GM23338 (cell line): ENCODE data around the gene UNC45A. TPM values are rescaled to one million over a fixed set of nuclear protein-coding genes. Genes with fewer than 3 reads are reported as not detected.
"Not testable (repeated sequence)": the region's sequence is repeated elsewhere in the genome, so short reads cannot be mapped to it uniquely, and the experiment has no call there.

Experiments
- ATAC-seq: fragments of 200-7000 bp; cut with Tn5 transposase; 3 replicates; pipeline ENCODE4 v1.9.1; 2020
- DNase-seq: peaks from one replicate; pipeline ENCODE4 v3.0.0-alpha.2; 2015; ENCODE audit warnings: low spot score
- H2AFZ ChIP-seq: fragments of 200-600 bp; sonication (generic); 2 replicates; pipeline ENCODE4 v1.8.0; 2016; ENCODE audit warnings: antibody characterized with exemption, mild to moderate bottlenecking, moderate library complexity
- H3F3A ChIP-seq: fragments of 200-600 bp; sonication (generic); replicated peaks from 2 replicates; pipeline ENCODE4 v1.8.0; 2017; ENCODE audit warnings: antibody characterized with exemption, mixed run types, low read depth
- H3K27ac ChIP-seq: fragments of 200-600 bp; sonication (generic); 2 replicates; pipeline ENCODE4 v1.6.1; 2016; ENCODE audit warnings: low read depth
- H3K27me3 ChIP-seq: fragments of 200-600 bp; sonication (generic); 2 replicates; pipeline ENCODE4 v1.8.0; 2016; ENCODE audit warnings: mild to moderate bottlenecking, mixed run types, moderate library complexity; ENCODE audit not compliant: insufficient read depth
- H3K36me3 ChIP-seq: fragments of 200-600 bp; sonication (generic); 2 replicates; pipeline ENCODE4 v1.8.0; 2016; ENCODE audit warnings: mild to moderate bottlenecking; ENCODE audit not compliant: insufficient read depth
- H3K4me1 ChIP-seq: fragments of 200-600 bp; sonication (generic); 2 replicates; pipeline ENCODE4 v1.8.0; 2016; ENCODE audit warnings: mild to moderate bottlenecking, moderate library complexity; ENCODE audit not compliant: insufficient read depth
- H3K4me2 ChIP-seq: fragments of 200-600 bp; sonication (generic); 2 replicates; pipeline ENCODE4 v1.7.1; 2017; ENCODE audit warnings: mixed run types
- H3K4me3 ChIP-seq: fragments of 200-600 bp; sonication (generic); 2 replicates; pipeline ENCODE4 v1.6.1; 2016; ENCODE audit warnings: mixed run types
- H3K79me2 ChIP-seq: fragments of 200-600 bp; sonication (generic); replicated peaks from 2 replicates; pipeline ENCODE4 v1.8.0; 2017; ENCODE audit warnings: mild to moderate bottlenecking; ENCODE audit not compliant: insufficient read depth
- H3K9me2 ChIP-seq: fragments of 200-600 bp; sonication (generic); 2 replicates; pipeline ENCODE4 v1.8.0; 2017; ENCODE audit not compliant: insufficient read depth
- H4K20me1 ChIP-seq: fragments of 200-600 bp; sonication (generic); replicated peaks from 2 replicates; pipeline ENCODE4 v1.8.0; 2017; ENCODE audit warnings: mild to moderate bottlenecking; ENCODE audit not compliant: insufficient read depth
- H3K27ac Mint-ChIP-seq: 2 replicates; pipeline ENCODE4 v1.8.0; 2020; ENCODE audit warnings: inconsistent platforms, mild to moderate bottlenecking, moderate library complexity, mixed read lengths
- H3K27me3 Mint-ChIP-seq: 3 replicates; pipeline ENCODE4 v1.8.0; 2022; ENCODE audit warnings: low read depth, mild to moderate bottlenecking, moderate library complexity, mixed read lengths, inconsistent platforms; ENCODE audit not compliant: insufficient read depth, poor library complexity
- H3K36me3 Mint-ChIP-seq: 3 replicates; pipeline ENCODE4 v1.8.0; 2021; ENCODE audit warnings: low read depth, mild to moderate bottlenecking, inconsistent platforms, moderate library complexity, mixed read lengths
- H3K4me1 Mint-ChIP-seq: 3 replicates; pipeline ENCODE4 v1.8.0; 2020; ENCODE audit warnings: mild to moderate bottlenecking, inconsistent platforms, mixed read lengths
- H3K4me3 Mint-ChIP-seq: 3 replicates; pipeline ENCODE4 v1.8.0; 2021; ENCODE audit warnings: moderate library complexity, mild to moderate bottlenecking, inconsistent platforms, mixed read lengths
- H3K9me3 Mint-ChIP-seq: 3 replicates; pipeline ENCODE4 v1.8.0; 2020; ENCODE audit warnings: moderate library complexity, mild to moderate bottlenecking, inconsistent platforms, mixed read lengths
- CREB1 ChIP-seq: fragments of 250-450 bp; sonication (Bioruptor Pico); IDR thresholded peaks from 2 replicates; pipeline ENCODE4 v1.5.0; 2020; ENCODE audit warnings: low read depth, mild to moderate bottlenecking, moderate library complexity
- ETS1 ChIP-seq: IDR thresholded peaks from 2 replicates; pipeline ENCODE4 v1.6.1; 2016; ENCODE audit warnings: antibody characterized with exemption
- EZH2phosphoT487 ChIP-seq: fragments of 200-600 bp; sonication (generic); IDR thresholded peaks from one replicate; pipeline ENCODE4 v1.8.1; 2018; ENCODE audit warnings: antibody characterized with exemption; ENCODE audit not compliant: unreplicated experiment
- NANOG ChIP-seq: IDR thresholded peaks from 2 replicates; pipeline ENCODE4 v1.6.1; 2016; ENCODE audit warnings: antibody characterized with exemption, borderline replicate concordance
- POLR2AphosphoS5 ChIP-seq: IDR thresholded peaks from 2 replicates; pipeline ENCODE4 v1.6.1; 2016; ENCODE audit warnings: antibody characterized with exemption, low read depth
- REST ChIP-seq: IDR thresholded peaks from one replicate; pipeline ENCODE4 v1.6.1; 2018; ENCODE audit warnings: antibody characterized with exemption; ENCODE audit not compliant: unreplicated experiment
- STAT1 ChIP-seq: IDR thresholded peaks from one replicate; pipeline ENCODE4 v1.6.1; 2016; ENCODE audit warnings: antibody characterized with exemption; ENCODE audit not compliant: unreplicated experiment
- ZNF114 ChIP-seq: fragments of 250-450 bp; sonication (Bioruptor Pico); IDR thresholded peaks from 2 replicates; pipeline ENCODE4 v1.5.0; 2020; ENCODE audit warnings: mild to moderate bottlenecking, moderate library complexity
- ZNF331 ChIP-seq: fragments of 250-450 bp; sonication (Bioruptor Pico); IDR thresholded peaks from 2 replicates; pipeline ENCODE4 v1.5.0; 2020; ENCODE audit warnings: low read depth, mild to moderate bottlenecking, moderate library complexity
- polyA plus RNA-seq: library from polyadenylated mRNA; unstranded; fragments of >200 nt; fragmentation: Nextera tagmentation; extraction: Ambion mirVana; gene quantifications from 2 replicates; pipeline ENCODE4 v1.2.1, GENCODE V29; 2016
- total RNA-seq: library from RNA; depleted of rRNA; stranded (reverse); fragments of >200 nt; shearing (Covaris generic); gene quantifications from 2 replicates; pipeline ENCODE4 v1.2.3, GENCODE V29; 2014

Gene UNC45A
- total and polyA plus RNA-seq, 2 experiments from 2014 or later, result 40.2 to 86.8 TPM

GRCh38 chr15:90921887-90922286 is 13.2 kb upstream of the UNC45A start:
- Histone ChIP-seq H3K9me2 (no peaks in the 10 kb centered on the region), H3K79me2 (no peaks in the 10 kb centered on the region), H3K27me3 (no peaks in the 10 kb centered on the region), H3K4me2 (no peak overlapping the region), H3K4me1 (0 out of 2 replicates have a peak, but pooled peaks cover 6% of the 10 kb centered on the region), H3K27ac (no peak overlapping the region), H3F3A (no peaks in the 10 kb centered on the region), H3K36me3 (no peaks in the 10 kb centered on the region), H4K20me1 (no peaks in the 10 kb centered on the region), H2AFZ (no peak overlapping the region), H3K4me3 (no peak overlapping the region)
- no peak overlapping the region for H3K27ac Mint-ChIP-seq
- no peaks in the 10 kb centered on the region for H3K9me3 Mint-ChIP-seq
- peaks cover 7% of the 10 kb centered on the region for H3K27me3 Mint-ChIP-seq
- ATAC-seq (no peak), DNase-seq (no peak)
- no peak overlapping the region for H3K4me3 Mint-ChIP-seq
- peaks cover 4% of the 10 kb centered on the region; the same call in 2 of the 3 replicates for H3K4me1 Mint-ChIP-seq
- no peak for TF ChIP-seq POLR2AphosphoS5
- TF ChIP-seq EZH2phosphoT487, result no peak
- H3K36me3 Mint-ChIP-seq, result peaks cover 10% of the 10 kb centered on the region; the same call in 2 of the 3 replicates

- H3K36me3 ChIP-seq, H3K4me3 Mint-ChIP-seq, H2AFZ ChIP-seq, H3K4me2 ChIP-seq, H3K9me2 ChIP-seq, H3K27ac ChIP-seq, H3K9me3 Mint-ChIP-seq, H3F3A ChIP-seq, DNase-seq, H3K4me1 ChIP-seq, H3K4me3 ChIP-seq, H3K36me3 Mint-ChIP-seq, H4K20me1 ChIP-seq, H3K27me3 Mint-ChIP-seq, H3K27me3 ChIP-seq, H3K4me1 Mint-ChIP-seq, H3K79me2 ChIP-seq: not testable (repeated sequence)
- peak; percentile 69 for ATAC-seq
- peak overlapping the region; percentile 95 for H3K27ac Mint-ChIP-seq
These were observed 12.3 kb upstream of the UNC45A start for GRCh38 chr15:90922712-90923322.

GRCh38 chr15:90924375-90924774 is 10.7 kb upstream of the UNC45A start:
- peaks cover 4% of the 10 kb centered on the region; the same call in 2 of the 3 replicates for H3K36me3 Mint-ChIP-seq
- peaks cover 2% of the 10 kb centered on the region for H3K27me3 Mint-ChIP-seq
- Histone ChIP-seq H3K27ac (0 out of 2 replicates have a peak overlapping the region, but pooled peaks have one; percentile 2), H3K36me3 (no peaks in the 10 kb centered on the region), H3F3A (no peaks in the 10 kb centered on the region), H3K4me3 (no peak overlapping the region), H3K79me2 (no peaks in the 10 kb centered on the region), H4K20me1 (no peaks in the 10 kb centered on the region), H3K4me1 (0 out of 2 replicates have a peak, but pooled peaks cover 6% of the 10 kb centered on the region), H3K9me2 (no peaks in the 10 kb centered on the region), H2AFZ (no peak overlapping the region), H3K4me2 (no peak overlapping the region), H3K27me3 (no peaks in the 10 kb centered on the region)
- H3K4me3 Mint-ChIP-seq, result no peak overlapping the region
- no peak for ATAC-seq
- no peaks in the 10 kb centered on the region for H3K9me3 Mint-ChIP-seq
- H3K27ac Mint-ChIP-seq, result no peak overlapping the region; the same call in 1 of the 2 replicates
- DNase-seq, result no peak
- peaks cover 4% of the 10 kb centered on the region; the same call in 2 of the 3 replicates for H3K4me1 Mint-ChIP-seq
- no peak for TF ChIP-seq NANOG
- no peak for TF ChIP-seq ETS1
- TF ChIP-seq CREB1 (CRISPR knock-in tag), result no peak
- no peak for TF ChIP-seq STAT1
- TF ChIP-seq REST, result no peak
- TF ChIP-seq ZNF331 (CRISPR knock-in tag), result no peak
- TF ChIP-seq EZH2phosphoT487, result no peak
- no peak for TF ChIP-seq ZNF114 (CRISPR knock-in tag)
- no peak for TF ChIP-seq POLR2AphosphoS5
